ENCODE measurements around the gene LNPEP. TPM values are rescaled to one million over a fixed set of nuclear protein-coding genes. Genes with fewer than 3 reads are reported as not detected.

Gene LNPEP
- total and polyA plus RNA-seq, 8 donors, result 22.2 to 40.6 (median 27.6) TPM

GRCh38 chr5:97010606-97011005 lies 74.7 kb downstream of the LNPEP start:
- peak overlapping the region in 1 of 2 donors; percentile 30 for H3K27ac ChIP-seq
- no peak overlapping the region for H3K4me3 ChIP-seq
- H3K27me3 ChIP-seq, result no peaks in the 10 kb centered on the region
- intact Hi-C loops (cut with DNase I), result no loop called here
- ATAC-seq, result no peak
- H3K4me1 ChIP-seq, result peaks cover 0 to 15% of the 10 kb centered on the region in 2 donors
- H3K9me3 ChIP-seq, result no peaks in the 10 kb centered on the region
- H3K36me3 ChIP-seq, result peaks cover 0 to 46% of the 10 kb centered on the region in 2 donors
- TF ChIP-seq CTCF (IDR thresholded peaks at IDR 0.05), result no peak
- no peak for DNase-seq

- Histone ChIP-seq H3K4me1 (peaks cover 0 to 15% of the 10 kb centered on the region in 2 donors), H3K36me3 (peaks cover 0 to 46% of the 10 kb centered on the region in 2 donors), H3K27me3 (no peaks in the 10 kb centered on the region), H3K9me3 (no peaks in the 10 kb centered on the region), H3K4me3 (no peak overlapping the region), H3K27ac (no peak overlapping the region)
- DNase-seq (no peak), ATAC-seq (no peak)
- no peak for TF ChIP-seq CTCF (IDR thresholded peaks at IDR 0.05)
- intact Hi-C loops (cut with DNase I), result no loop called here
Observed at GRCh38 chr5:97011567-97011966, 75.7 kb downstream of the LNPEP start.

GRCh38 chr5:97019435-97020117 lies 83.7 kb downstream of the LNPEP start:
- DNase-seq (no peak), ATAC-seq (peak; percentile 45)
- no peak for TF ChIP-seq CTCF (IDR thresholded peaks at IDR 0.05)
- intact Hi-C loops (cut with DNase I), result no loop called here
- Histone ChIP-seq H3K27ac (no peak overlapping the region), H3K9me3 (no peaks in the 10 kb centered on the region), H3K4me1 (no peaks in the 10 kb centered on the region), H3K27me3 (no peaks in the 10 kb centered on the region), H3K4me3 (no peak overlapping the region), H3K36me3 (peaks cover 0 to 81% of the 10 kb centered on the region in 2 donors)

- no peak for TF ChIP-seq CTCF (IDR thresholded peaks at IDR 0.05)
- no peaks in the 10 kb centered on the region for H3K4me1 ChIP-seq
- peaks cover 0 to 78% of the 10 kb centered on the region in 2 donors for H3K36me3 ChIP-seq
- no peaks in the 10 kb centered on the region for H3K27me3 ChIP-seq
- no peak overlapping the region for H3K4me3 ChIP-seq
- H3K27ac ChIP-seq, result no peak overlapping the region
- intact Hi-C loops (cut with DNase I), result no loop called here
- no peaks in the 10 kb centered on the region for H3K9me3 ChIP-seq
- ATAC-seq (no peak), DNase-seq (no peak)
Observed at GRCh38 chr5:97021416-97021815, 85.5 kb downstream of the LNPEP start.

GRCh38 chr5:97022898-97023297 lies 87.0 kb downstream of the LNPEP start:
- H3K9me3 ChIP-seq, result no peaks in the 10 kb centered on the region
- H3K27ac ChIP-seq, result no peak overlapping the region
- H3K4me1 ChIP-seq, result no peaks in the 10 kb centered on the region
- ATAC-seq (no peak), DNase-seq (no peak)
- peaks cover 0 to 79% of the 10 kb centered on the region in 2 donors for H3K36me3 ChIP-seq
- H3K27me3 ChIP-seq, result no peaks in the 10 kb centered on the region
- H3K4me3 ChIP-seq, result no peak overlapping the region
- intact Hi-C loops (cut with DNase I), result no loop called here
- no peak for TF ChIP-seq CTCF (IDR thresholded peaks at IDR 0.05)
